ENCODE measurements around the gene ATP5F1D. TPM values are rescaled to one million over a fixed set of nuclear protein-coding genes. Genes with fewer than 3 reads are reported as not detected.

ATP5F1D gene
- total RNA-seq, 2 donors from 2014 or later: 193 to 269 TPM

- peaks cover 8 to 28% of the 10 kb centered on the region in 2 donors for H3K27me3 ChIP-seq
Measured at GRCh38 chr19:1283207-1283916, 41.8 kb downstream of the ATP5F1D start.

GRCh38 chr19:1283917-1284292 is 42.4 kb downstream of the ATP5F1D start:
- Histone ChIP-seq H3K9me3 (no peaks in the 10 kb centered on the region), H3K4me3 (no peak overlapping the region), H3K4me1 (peaks cover 0 to 6% of the 10 kb centered on the region in 2 donors), H3K36me3 (peaks cover 6% of the 10 kb centered on the region), H3K27ac (no peak overlapping the region), H3K27me3 (peaks cover 8 to 28% of the 10 kb centered on the region in 2 donors)
- TF ChIP-seq CTCF (IDR thresholded peaks at IDR 0.05): no peak
- no peak for DNase-seq (ENCODE audit: low spot score)

More at GRCh38 chr19:1283207-1283916, 41.8 kb downstream of the ATP5F1D start:
- Histone ChIP-seq H3K27ac (no peak overlapping the region), H3K4me3 (no peak overlapping the region), H3K36me3 (peaks cover 9% of the 10 kb centered on the region), H3K9me3 (no peaks in the 10 kb centered on the region), H3K4me1 (peaks cover 0 to 6% of the 10 kb centered on the region in 2 donors)
- no peak for TF ChIP-seq CTCF (IDR thresholded peaks at IDR 0.05)
- DNase-seq (ENCODE audit: low spot score): no peak

- peaks cover under 1% of the 10 kb centered on the region for H3K36me3 ChIP-seq
- H3K4me3 ChIP-seq: no peak overlapping the region
- peaks cover 0 to 6% of the 10 kb centered on the region in 2 donors for H3K4me1 ChIP-seq
- H3K9me3 ChIP-seq: no peaks in the 10 kb centered on the region
- H3K27me3 ChIP-seq: peaks cover 8 to 28% of the 10 kb centered on the region in 2 donors
- TF ChIP-seq CTCF (IDR thresholded peaks at IDR 0.05): no peak
- DNase-seq (ENCODE audit: low spot score): no peak
- H3K27ac ChIP-seq: no peak overlapping the region
Measured at GRCh38 chr19:1284293-1284978, 42.9 kb downstream of the ATP5F1D start.

GRCh38 chr19:1284979-1285736 is 43.6 kb downstream of the ATP5F1D start:
- H3K27me3 ChIP-seq: peaks cover 8 to 28% of the 10 kb centered on the region in 2 donors
- no peak for DNase-seq (ENCODE audit: low spot score)
- no peak overlapping the region for H3K27ac ChIP-seq
- no peaks in the 10 kb centered on the region for H3K36me3 ChIP-seq
- no peak for TF ChIP-seq CTCF (IDR thresholded peaks at IDR 0.05)
- no peaks in the 10 kb centered on the region for H3K9me3 ChIP-seq
- H3K4me1 ChIP-seq: peaks cover 0 to 6% of the 10 kb centered on the region in 2 donors
- no peak overlapping the region for H3K4me3 ChIP-seq

GRCh38 chr19:1285737-1286360 is 44.3 kb downstream of the ATP5F1D start, which contains the start of gene EFNA2:
Gene EFNA2, plus strand, starts transcription at chr19:1285873. Its CDS starts 296 bp downstream, at chr19:1286169.
- TF ChIP-seq CTCF (IDR thresholded peaks at IDR 0.05): no peak
- Histone ChIP-seq H3K27me3 (peaks cover 8 to 28% of the 10 kb centered on the region in 2 donors), H3K27ac (no peak within 1 kb of the TSS), H3K36me3 (no peaks in the 10 kb centered on the region), H3K4me3 (no peak within 1 kb of the TSS), H3K9me3 (no peaks in the 10 kb centered on the region), H3K4me1 (peaks cover 0 to 6% of the 10 kb centered on the region in 2 donors)
- DNase-seq (ENCODE audit: low spot score): no peak
